GM18526 (cell line): ENCODE results near the gene CYP1A1.

Source experiments
- POLR2A ChIP-seq: IDR thresholded peaks from 3 replicates; pipeline ENCODE4 v1.6.1; 2011; ENCODE audit not compliant: insufficient read length; ENCODE audit errors: extremely low read depth

CYP1A1 gene, protein sequence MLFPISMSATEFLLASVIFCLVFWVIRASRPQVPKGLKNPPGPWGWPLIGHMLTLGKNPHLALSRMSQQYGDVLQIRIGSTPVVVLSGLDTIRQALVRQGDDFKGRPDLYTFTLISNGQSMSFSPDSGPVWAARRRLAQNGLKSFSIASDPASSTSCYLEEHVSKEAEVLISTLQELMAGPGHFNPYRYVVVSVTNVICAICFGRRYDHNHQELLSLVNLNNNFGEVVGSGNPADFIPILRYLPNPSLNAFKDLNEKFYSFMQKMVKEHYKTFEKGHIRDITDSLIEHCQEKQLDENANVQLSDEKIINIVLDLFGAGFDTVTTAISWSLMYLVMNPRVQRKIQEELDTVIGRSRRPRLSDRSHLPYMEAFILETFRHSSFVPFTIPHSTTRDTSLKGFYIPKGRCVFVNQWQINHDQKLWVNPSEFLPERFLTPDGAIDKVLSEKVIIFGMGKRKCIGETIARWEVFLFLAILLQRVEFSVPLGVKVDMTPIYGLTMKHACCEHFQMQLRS

DNA sequence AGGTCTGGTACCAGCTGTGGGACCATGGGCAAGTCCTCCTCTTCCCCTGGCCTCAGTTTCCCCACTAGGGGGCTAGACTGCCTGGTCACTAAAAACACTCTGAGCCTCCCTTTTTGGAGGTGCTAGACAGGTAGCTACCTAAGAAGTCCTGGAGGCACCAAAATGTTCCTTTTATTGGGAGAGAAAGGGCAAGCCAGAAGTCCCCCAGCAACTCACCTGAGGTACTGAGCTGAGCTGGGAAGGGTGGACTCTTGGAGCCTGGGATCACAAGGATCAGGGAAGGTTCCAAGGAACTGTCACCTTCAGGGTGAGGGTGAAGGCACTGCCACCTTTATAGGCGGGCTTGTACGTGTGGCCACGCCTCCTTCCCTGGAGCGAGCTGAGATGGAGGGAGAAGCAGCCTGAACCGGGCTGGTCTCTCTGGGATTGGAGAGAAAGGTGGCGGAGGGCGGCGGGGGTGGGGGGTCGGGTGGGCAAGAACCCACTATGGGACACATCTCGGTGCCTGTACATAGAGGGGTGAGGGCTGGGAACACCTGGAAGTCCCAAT lies at the start of gene CYP1A1:
TSS of gene CYP1A1 (minus strand) at position 304 of the 550 bp plus-strand sequence. CDS start 2,431 bp downstream, outside the sequence.
- no peak for TF ChIP-seq POLR2A

DNA sequence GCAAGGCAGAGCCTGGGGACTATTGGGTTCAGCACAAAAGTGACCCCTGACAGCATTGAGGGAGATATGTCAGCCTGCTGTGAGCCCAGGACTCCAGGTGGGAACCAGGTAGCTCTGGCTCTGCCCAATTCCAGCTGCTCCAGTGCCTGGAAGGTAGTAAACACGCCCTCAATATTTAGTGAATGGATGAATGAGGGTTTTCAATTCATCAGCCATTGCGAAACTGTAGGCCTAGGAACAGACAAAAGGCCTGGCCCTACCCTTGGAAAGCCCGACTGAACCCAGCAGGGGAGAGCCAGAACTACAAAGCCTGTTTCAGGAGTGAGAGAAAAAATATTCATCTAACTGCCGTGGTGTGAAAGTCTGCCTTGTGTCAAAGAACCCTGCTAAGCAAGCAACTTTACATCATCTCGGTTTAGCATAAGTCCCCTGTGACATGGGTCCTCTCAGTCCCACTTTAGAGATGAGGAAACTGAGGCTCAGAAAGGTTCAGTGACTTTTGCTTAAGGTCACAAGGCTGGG lies 48.5 kb upstream of the CYP1A1 start:
- TF ChIP-seq POLR2A = no peak

DNA sequence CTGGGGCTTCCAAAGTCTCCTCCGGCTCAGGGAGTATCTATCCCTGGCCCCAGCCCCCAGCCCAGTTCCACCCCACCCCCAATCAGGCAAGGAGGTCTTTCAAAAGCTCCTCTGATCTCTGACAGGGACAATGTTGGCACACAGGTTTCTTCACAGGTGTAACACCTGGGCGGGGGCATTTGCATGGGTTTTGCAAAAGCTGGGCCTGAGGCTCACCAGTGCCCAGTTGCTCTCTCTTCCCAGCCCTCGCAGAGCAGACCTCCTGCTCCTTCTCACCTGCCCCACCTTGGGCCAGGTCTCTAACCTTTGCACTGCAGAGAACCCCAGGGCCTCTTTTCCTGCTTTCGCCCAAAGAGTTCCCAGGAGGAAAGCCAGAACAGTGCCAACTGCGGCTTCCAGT lies 48.0 kb upstream of the CYP1A1 start:
- no peak for TF ChIP-seq POLR2A

DNA sequence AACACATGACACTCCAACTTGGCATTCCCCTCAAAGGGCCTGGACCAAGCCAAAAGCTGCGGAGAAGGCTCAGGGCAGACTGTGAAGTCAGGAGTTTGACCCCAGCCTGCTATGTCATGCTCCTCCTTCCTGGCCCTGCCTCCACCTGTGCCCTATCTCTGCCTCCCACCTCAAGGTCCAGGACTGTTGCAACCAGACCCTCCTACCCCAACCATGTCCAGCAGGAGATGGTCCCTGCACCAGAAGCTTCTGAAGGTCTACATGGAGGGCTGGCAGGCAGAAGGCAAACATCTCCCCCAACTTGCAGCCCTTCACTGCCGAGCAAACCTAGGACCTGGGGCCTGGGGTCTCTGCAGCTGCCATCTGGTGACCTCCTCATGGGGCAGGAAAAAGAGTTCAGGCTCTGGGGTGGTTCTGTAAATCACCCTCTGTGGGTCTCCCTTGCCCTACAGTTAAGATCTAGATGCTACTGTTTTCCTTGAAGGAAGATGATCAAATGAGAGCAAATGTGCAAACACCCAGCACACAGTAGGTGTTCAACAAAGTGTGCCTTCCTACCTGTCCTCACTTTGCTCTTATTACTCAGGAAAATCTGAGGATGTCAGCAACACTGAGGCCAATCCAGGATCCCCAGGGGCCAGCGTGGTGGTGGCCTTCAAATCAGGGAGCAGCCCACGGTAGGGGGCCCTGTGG lies 45.0 kb upstream of the CYP1A1 start:
- no peak for TF ChIP-seq POLR2A

DNA sequence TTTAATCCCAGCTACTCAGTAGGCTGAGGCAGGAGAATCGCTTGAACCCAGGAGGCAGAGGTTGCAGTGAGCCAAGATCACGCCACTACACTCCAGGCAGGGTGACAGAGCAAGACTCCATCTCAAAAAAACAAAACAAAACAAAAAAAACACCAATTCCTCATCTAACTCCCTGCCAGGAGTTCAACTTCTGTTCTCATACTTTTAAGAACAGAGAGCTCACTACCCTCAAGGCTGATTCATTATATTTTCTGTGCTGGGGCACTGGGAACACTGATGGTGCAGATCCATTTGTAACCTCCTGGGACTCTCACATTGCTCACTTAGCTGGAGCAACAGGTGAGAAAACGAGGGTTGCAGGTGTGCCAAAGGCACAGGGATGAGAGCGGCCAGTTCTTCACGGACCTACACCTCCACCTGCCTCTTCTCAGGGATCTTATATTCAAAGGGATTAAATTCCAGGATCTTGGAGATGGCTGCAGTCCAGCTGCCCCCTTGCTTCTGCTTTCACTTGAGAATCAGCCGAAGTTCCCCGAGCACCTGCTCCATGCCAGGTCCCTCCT lies 44.2 kb upstream of the CYP1A1 start:
- no peak for TF ChIP-seq POLR2A

DNA sequence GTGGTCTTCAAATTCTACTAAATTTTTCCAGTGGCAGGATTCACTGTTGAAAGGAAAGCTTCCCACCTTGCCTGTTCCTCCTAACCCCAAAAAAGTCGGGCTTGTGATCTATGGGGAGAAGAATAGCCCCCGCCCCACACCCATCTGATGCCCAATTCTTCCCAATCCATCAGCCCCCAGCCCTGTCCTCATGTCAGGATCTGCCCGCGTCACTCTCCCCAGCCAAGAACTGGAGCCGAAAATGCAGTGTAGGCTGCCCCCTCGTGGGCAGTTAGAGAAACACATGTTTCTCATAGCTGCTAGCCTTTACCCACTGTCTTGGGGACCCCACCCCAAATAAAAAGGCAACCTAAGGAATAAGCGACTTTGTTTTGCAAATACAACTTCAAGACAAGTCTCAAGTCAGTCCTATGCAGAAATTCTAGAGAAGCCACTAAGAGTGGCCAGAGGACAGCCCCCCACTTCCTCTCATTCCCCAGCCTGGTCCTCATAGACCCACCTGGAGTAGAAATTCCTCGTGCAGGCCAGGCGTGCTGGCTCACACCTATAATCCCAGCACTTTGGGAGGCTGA lies 43.5 kb upstream of the CYP1A1 start:
- no peak for TF ChIP-seq POLR2A

DNA sequence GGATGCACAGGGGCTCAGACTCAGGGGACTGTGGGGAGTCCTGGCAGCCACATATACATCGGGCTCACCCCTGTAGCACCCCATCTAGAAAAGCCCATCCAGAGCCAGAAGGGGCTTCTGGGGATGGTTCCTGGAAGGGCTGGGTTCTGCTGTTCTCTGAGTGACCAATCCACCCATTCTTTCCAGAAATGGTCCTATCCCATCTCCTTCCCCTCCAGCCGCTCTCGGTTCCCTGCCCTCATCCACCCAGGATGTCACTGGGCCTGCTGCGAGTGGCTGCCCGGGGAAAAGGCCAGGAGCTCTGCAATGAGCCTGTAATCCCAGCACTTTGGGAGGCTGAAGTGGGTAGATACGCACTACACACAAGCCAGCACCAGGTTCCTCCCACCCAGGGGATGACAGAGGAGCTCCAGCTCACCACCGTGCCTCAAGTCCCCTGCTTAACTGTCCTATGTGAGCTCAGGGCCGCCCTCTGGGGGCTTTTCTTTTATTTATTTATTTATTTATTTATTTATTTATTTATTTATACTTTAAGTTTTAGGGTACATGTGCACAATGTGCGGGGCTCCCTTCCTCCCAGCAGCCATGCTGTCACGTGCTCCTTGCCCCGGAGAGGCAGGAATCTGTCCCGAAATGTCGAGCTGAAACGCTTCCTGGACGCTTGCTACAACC lies 42.9 kb upstream of the CYP1A1 start:
- no peak for TF ChIP-seq POLR2A

DNA sequence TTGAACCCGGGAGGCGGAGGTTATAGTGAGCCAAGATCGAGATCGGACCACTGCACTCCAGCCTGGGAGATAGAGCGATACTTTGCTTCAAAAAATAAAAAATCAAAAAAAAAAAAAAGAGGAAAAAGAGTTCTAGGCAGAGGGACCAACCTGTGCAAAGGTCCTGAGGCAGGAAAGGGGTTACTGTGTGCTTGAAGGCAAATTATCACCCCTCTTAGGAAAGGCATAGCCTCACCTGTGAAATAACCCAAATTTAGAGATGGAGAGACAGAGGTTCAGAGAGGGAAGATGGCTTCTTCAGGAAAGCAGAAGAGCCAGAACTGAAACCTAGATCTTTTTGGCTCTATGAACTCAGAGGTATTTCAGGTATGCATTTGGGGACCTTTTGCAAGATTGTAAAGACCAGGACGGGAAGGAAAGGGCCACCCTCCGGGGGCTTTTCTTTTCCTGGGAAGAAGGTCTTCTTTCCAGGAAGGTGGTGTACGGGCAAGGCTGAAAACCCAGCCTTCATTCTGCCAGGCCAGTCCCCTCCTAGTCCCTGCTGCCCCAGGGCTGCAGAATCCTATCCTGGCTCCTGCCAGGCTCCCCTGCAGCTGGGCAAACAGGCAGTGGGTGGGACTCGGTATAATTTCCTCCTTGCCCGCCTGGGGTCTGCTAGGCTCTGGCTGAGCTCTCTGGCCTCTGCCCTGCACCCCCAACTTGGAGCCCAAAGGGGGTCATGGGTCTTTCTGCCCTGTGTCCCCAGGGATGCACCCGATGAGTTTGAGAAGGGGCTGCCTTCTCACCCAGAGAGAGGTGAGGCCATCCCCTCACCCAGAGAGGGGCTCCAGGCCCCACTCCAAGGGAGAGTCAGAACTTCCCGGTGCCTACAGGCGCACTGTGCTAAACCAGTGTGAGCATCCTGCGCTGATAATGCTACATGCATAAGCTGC lies 42.1 kb upstream of the CYP1A1 start:
- TF ChIP-seq POLR2A = no peak

DNA sequence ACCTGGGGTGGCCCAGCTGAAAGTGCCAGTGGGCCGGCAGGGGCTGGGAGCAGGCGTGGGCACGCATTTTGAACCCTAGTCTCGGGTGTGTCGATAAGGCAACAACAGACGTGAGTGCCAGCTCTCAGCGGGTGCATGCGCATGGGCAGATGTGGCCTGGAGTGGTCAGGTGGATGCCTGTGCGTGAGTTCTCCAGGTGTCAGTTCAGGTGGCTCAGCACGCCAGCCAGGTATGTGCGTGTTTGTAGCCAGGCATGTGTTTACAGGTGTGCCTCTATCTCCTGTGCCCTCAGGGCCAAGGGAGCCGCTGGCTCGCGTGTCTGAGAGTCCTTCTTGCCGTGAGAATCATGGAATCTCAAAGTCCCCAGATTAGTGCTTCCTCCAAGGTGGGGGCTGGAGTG lies 38.1 kb upstream of the CYP1A1 start:
- no peak for TF ChIP-seq POLR2A

DNA sequence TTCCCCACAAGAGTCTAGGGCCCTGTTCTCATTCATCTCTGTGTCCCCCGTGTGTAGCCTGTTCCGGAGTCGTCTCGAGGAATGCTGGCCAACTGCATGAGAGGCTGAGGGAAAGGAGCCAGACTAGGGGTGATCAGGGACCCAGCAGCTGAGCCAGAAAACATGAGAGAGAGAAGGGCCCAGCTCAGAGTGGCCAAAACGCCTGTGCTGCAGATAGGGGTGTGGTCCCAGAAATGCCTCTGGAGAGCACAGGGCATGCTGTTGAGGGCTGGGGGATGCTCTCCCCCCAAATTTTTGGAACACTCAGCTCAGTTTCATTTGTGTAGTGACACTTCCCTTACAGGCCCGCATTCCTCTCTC lies 37.4 kb upstream of the CYP1A1 start:
- no peak for TF ChIP-seq POLR2A

DNA sequence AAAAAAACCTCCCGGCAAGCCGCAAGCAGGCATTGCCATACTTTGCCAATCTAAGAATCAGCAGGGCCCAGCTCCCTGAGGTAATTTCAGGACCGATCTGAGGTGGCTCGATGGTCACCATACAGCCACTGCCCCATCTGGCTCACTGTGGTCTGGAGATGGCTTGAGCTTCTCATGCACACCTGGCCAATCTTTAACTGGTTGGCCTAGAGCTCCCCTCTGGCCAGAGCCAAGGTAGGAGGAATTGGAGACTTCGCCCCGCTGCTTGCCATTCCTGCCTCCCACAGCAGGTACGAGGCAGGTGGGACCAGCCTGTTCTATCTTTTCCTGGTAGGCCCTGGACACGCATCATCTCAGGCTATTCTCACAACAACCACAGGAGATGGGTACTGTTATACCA lies 33.4 kb upstream of the CYP1A1 start:
- no peak for TF ChIP-seq POLR2A

DNA sequence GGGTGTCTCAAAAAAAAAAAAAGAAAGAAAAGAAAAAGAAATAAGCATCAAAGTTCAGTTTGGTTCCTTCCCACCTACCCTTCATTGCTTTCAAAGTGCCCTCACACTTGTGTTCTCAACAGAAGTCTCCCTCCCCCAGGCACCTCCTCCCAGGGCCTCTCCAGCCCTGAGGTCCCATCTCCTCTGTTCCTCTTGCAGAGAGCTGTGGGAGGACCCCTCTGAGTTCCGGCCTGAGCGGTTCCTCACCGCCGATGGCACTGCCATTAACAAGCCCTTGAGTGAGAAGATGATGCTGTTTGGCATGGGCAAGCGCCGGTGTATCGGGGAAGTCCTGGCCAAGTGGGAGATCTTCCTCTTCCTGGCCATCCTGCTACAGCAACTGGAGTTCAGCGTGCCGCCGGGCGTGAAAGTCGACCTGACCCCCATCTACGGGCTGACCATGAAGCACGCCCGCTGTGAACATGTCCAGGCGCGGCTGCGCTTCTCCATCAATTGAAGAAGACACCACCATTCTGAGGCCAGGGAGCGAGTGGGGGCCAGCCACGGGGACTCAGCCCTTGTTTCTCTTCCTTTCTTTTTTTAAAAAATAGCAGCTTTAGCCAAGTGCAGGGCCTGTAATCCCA lies 29.4 kb upstream of the CYP1A1 start:
- TF ChIP-seq POLR2A = no peak

DNA sequence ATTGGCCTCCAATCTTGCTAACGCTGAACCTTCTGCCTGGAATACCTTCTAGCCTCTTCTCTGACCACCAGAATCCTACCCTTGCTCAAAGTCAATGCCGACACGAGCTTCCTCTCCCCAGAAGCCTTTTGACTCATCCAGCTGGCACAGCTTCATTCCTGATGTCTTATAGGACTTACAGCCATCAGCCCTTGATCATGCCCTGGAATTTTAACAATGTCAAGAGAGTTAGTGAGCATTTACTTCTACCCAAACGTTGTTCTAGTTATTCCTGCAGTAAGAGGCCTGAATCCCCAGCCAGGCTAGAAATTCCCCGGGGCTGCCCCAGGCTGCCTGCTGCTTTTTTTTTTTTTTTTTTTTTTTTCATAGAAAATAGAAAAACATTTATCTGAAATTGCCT lies 27.2 kb upstream of the CYP1A1 start:
- TF ChIP-seq POLR2A = no peak
